Measurements from ENCODE around the gene AGPS.

Gene AGPS

DNA sequence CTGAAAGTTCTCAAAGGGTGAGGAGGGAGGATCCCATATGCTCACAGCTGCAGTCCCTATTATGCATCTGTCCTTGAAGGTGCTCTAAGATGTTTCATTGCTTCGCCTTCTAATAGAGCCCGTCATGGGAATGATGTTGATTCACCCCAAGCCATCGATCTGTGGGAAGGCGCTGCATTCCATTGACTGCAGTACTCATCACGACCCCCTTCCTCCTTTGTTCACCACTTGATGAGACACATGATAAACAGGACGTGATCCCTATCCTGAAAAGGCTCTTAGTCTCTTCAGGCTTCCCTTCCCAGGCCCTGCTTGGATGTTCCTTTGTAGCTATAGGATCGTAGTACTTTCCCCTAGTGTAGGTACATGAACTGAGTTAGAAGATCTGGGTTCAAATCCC, 181.8 kb downstream of the AGPS start:
- TF ChIP-seq, protein P1, sequence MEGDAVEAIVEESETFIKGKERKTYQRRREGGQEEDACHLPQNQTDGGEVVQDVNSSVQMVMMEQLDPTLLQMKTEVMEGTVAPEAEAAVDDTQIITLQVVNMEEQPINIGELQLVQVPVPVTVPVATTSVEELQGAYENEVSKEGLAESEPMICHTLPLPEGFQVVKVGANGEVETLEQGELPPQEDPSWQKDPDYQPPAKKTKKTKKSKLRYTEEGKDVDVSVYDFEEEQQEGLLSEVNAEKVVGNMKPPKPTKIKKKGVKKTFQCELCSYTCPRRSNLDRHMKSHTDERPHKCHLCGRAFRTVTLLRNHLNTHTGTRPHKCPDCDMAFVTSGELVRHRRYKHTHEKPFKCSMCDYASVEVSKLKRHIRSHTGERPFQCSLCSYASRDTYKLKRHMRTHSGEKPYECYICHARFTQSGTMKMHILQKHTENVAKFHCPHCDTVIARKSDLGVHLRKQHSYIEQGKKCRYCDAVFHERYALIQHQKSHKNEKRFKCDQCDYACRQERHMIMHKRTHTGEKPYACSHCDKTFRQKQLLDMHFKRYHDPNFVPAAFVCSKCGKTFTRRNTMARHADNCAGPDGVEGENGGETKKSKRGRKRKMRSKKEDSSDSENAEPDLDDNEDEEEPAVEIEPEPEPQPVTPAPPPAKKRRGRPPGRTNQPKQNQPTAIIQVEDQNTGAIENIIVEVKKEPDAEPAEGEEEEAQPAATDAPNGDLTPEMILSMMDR (IDR thresholded peaks at IDR 0.05), result no peak
- H3K4me3 ChIP-seq, result no peak overlapping the region
- no peak overlapping the region for H3K27ac ChIP-seq
- DNase-seq (ENCODE audit: low spot score), result no peak

- DNase-seq (ENCODE audit: low spot score), result no peak
- H3K4me3 ChIP-seq, result no peak overlapping the region
- H3K27ac ChIP-seq, result no peak overlapping the region
- TF ChIP-seq, protein P1 (IDR thresholded peaks at IDR 0.05), result no peak
Observed at GRCh38 chr2:177575358-177575757, 182.8 kb downstream of the AGPS start.

GRCh38 chr2:177577075-177577474, 184.5 kb downstream of the AGPS start:
- no peak for DNase-seq (ENCODE audit: low spot score)
- H3K27ac ChIP-seq, result no peak overlapping the region
- no peak overlapping the region for H3K4me3 ChIP-seq
- TF ChIP-seq, protein P1 (IDR thresholded peaks at IDR 0.05), result no peak

- DNase-seq (ENCODE audit: low spot score), result no peak
- Histone ChIP-seq H3K27ac (no peak overlapping the region), H3K4me3 (no peak overlapping the region)
- TF ChIP-seq, protein P1 (IDR thresholded peaks at IDR 0.05), result no peak
Observed at GRCh38 chr2:177578454-177578853, 185.9 kb downstream of the AGPS start.

GRCh38 chr2:177579486-177580036, 187.0 kb downstream of the AGPS start:
- H3K4me3 ChIP-seq, result no peak overlapping the region
- no peak for DNase-seq (ENCODE audit: low spot score)
- TF ChIP-seq, protein P1 (IDR thresholded peaks at IDR 0.05), result no peak
- H3K27ac ChIP-seq, result no peak overlapping the region

- H3K27ac ChIP-seq, result no peak overlapping the region
- no peak overlapping the region for H3K4me3 ChIP-seq
- TF ChIP-seq, protein P1 (IDR thresholded peaks at IDR 0.05), result no peak
- no peak for DNase-seq (ENCODE audit: low spot score)
Observed at GRCh38 chr2:177582000-177582399, 189.4 kb downstream of the AGPS start.

DNA sequence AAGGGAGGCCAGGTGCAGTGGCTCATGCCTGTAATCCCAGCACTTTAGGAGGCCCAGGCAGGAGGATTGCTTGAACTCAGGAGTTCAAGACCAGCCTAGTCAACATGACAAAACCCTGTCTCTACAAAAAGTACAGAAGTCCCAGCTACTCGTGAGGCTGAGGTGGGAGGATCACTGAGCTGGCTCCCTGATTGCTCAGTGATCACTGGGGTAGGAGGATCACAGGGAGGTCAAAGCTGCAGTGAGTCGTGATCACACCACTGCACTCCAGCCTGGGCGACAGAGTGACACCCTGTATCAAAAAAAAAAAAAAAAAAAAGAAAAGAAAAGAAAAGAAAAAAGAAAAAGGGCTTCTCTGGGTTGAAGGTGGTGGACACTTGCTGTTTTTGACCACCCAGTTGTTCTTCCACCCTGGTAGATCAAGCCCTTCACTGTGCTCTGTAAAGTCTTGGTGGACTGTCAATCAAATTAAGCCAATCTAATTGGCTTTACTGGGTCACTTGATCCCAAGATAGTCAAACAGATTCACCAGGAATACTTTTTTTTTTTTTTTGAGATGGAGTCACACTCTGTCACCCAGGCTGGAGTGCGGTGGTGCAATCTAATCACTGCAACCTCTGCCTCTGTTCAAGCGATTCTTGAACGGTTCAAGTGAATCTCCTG, 191.6 kb downstream of the AGPS start:
- H3K27ac ChIP-seq, result no peak overlapping the region
- DNase-seq (ENCODE audit: low spot score), result no peak
- H3K4me3 ChIP-seq, result no peak overlapping the region
- TF ChIP-seq, protein P1 (IDR thresholded peaks at IDR 0.05), result no peak

All from coronary artery (tissue), 2 donors.